Suprapubic skin (tissue), 4 donors: ENCODE measurements around the gene ZMYM1.
"Not testable (repeated sequence)": the region's sequence is repeated elsewhere in the genome, so short reads cannot be mapped to it uniquely, and the experiment has no call there.

Experiments used
- POLR2A ChIP-seq, 2 donors: fragments of 450-650 bp; IDR thresholded peaks; one replicate each; pipeline ENCODE4 v1.6.1; 2017; ENCODE audit warnings: antibody characterized with exemption in 2 of 2, mild to moderate bottlenecking in 2 of 2, moderate library complexity in 2 of 2
- POLR2AphosphoS5 ChIP-seq, 3 donors: sonication (generic); formaldehyde crosslinking; IDR thresholded peaks; one replicate each; pipeline ENCODE4 v1.6.1; 2017; ENCODE audit warnings: antibody characterized with exemption in 3 of 3
- TF ChIP-seq, protein P1 (sequence below), 2 donors: fragments of 200-600 bp in 1 of 2; fragments of 450-650 bp in 1 of 2; sonication (generic) in 1 of 2; IDR thresholded peaks; one replicate each; pipeline ENCODE4 v1.5.1; 2016 to 2019; ENCODE audit warnings: antibody characterized with exemption in 2 of 2, mild to moderate bottlenecking in 1 of 2, moderate library complexity in 1 of 2

DNA sequence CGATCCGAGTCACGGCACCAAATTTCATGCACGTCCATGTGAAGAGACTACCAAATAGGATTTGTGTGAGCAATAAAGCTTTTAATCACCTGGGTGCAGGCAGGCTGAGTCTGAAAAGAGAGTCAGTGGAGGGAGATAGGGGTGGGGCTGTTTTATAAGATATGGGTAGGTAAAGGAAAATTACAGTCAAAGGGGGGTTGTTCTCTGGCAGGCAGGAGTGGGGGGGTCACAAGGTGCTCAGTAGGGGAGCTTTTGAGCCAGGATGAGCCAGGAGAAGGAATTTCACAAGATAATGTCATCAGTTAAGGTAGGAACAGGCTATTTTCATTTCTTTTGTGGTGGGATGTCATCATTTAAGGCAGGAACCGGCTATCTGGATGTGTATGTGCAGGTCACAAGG lies 58.4 kb downstream of the ZMYM1 start:
- TF ChIP-seq POLR2A, POLR2AphosphoS5 (IDR thresholded peaks at IDR 0.05): not testable (repeated sequence)
- TF ChIP-seq, protein P1, sequence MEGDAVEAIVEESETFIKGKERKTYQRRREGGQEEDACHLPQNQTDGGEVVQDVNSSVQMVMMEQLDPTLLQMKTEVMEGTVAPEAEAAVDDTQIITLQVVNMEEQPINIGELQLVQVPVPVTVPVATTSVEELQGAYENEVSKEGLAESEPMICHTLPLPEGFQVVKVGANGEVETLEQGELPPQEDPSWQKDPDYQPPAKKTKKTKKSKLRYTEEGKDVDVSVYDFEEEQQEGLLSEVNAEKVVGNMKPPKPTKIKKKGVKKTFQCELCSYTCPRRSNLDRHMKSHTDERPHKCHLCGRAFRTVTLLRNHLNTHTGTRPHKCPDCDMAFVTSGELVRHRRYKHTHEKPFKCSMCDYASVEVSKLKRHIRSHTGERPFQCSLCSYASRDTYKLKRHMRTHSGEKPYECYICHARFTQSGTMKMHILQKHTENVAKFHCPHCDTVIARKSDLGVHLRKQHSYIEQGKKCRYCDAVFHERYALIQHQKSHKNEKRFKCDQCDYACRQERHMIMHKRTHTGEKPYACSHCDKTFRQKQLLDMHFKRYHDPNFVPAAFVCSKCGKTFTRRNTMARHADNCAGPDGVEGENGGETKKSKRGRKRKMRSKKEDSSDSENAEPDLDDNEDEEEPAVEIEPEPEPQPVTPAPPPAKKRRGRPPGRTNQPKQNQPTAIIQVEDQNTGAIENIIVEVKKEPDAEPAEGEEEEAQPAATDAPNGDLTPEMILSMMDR (IDR thresholded peaks at IDR 0.05): not testable (repeated sequence)
